Stomach (tissue), 4 donors: ENCODE measurements around the gene IWS1.

ENCODE experiments used
- EP300 ChIP-seq: sonication (generic); formaldehyde crosslinking; IDR thresholded peaks from one replicate; pipeline ENCODE4 v1.6.1; 2017; ENCODE audit warnings: antibody characterized with exemption
- POLR2A ChIP-seq, 4 donors: fragments of 450-650 bp; IDR thresholded peaks; one replicate each; pipeline ENCODE4 v1.6.1; 2016; ENCODE audit warnings: antibody characterized with exemption in 4 of 4, control low read depth in 2 of 4, mild to moderate bottlenecking in 1 of 4, moderate library complexity in 1 of 4
- POLR2AphosphoS5 ChIP-seq, 3 donors: sonication (generic); formaldehyde crosslinking; IDR thresholded peaks; one replicate each; pipeline ENCODE4 v1.6.1; 2016; ENCODE audit warnings: antibody characterized with exemption in 3 of 3
- TF ChIP-seq, protein P1 (sequence below), 7 experiments: fragments of 450-650 bp in 4 of 7; fragments of 200-600 bp in 3 of 7; sonication (generic) in 3 of 7; IDR thresholded peaks; one replicate each; pipeline ENCODE4 v1.5.1; 2016 to 2019; ENCODE audit warnings: antibody characterized with exemption in 7 of 7, control low read depth in 2 of 7, mild to moderate bottlenecking in 1 of 7

DNA sequence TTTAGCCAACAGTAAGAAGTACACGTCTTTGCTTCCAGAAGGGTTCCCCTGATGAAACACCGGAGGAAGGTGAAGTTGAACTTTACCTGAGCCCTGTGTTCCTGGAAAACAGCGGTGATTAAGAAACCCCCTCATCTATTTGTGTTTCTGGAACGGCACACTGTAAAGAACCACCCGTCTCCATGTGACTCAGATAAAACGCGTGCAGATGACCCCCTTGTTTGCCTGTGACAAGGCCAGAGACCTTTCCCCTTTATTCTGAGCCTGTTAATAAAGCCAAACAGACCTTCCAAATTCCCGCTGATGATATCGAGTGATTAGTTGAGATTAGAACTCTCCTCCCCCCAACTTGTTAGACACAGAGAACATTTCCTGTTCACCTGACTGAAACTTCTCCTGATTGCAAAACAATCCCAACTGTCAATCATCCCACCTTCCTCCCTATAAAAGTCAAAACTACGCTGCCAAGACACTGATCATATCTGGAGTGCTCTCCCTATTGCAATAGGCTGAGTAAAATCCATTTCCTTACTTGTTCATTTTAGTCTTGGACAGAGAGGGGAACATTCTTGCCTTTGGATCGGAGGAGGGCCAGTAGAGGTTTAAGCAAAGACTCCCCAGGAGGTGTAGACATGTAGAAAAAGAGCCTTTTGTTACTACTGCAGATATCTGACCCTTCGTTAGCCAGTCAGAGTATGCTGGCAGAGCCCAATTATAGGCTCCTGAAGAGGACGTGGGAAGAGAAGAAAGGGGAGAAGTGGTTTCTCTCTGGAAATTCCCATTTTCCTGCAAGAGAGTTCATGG lies 914 bp upstream of the IWS1 start:
- TF ChIP-seq, protein P1, sequence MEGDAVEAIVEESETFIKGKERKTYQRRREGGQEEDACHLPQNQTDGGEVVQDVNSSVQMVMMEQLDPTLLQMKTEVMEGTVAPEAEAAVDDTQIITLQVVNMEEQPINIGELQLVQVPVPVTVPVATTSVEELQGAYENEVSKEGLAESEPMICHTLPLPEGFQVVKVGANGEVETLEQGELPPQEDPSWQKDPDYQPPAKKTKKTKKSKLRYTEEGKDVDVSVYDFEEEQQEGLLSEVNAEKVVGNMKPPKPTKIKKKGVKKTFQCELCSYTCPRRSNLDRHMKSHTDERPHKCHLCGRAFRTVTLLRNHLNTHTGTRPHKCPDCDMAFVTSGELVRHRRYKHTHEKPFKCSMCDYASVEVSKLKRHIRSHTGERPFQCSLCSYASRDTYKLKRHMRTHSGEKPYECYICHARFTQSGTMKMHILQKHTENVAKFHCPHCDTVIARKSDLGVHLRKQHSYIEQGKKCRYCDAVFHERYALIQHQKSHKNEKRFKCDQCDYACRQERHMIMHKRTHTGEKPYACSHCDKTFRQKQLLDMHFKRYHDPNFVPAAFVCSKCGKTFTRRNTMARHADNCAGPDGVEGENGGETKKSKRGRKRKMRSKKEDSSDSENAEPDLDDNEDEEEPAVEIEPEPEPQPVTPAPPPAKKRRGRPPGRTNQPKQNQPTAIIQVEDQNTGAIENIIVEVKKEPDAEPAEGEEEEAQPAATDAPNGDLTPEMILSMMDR (IDR thresholded peaks at IDR 0.05): no peak
- no peak for TF ChIP-seq POLR2A (IDR thresholded peaks at IDR 0.05)
- TF ChIP-seq POLR2AphosphoS5 (IDR thresholded peaks at IDR 0.05): no peak
- TF ChIP-seq EP300: no peak
